HEK293T (cell line): ENCODE measurements around the gene DKK3.

Experiments
- FOXA1 ChIP-seq: fragments of 450-650 bp; IDR thresholded peaks from 2 replicates; pipeline ENCODE4 v1.6.1; 2016; ENCODE audit warnings: mild to moderate bottlenecking
- FOXM1 ChIP-seq: fragments of 450-650 bp; IDR thresholded peaks from 2 replicates; pipeline ENCODE4 v1.6.1; 2017; ENCODE audit warnings: mild to moderate bottlenecking, borderline replicate concordance
- SP1 ChIP-seq: fragments of 450-650 bp; IDR thresholded peaks from 2 replicates; pipeline ENCODE4 v1.6.1; 2017

- TF ChIP-seq SP1, result no peak
- TF ChIP-seq FOXA1, result no peak
- TF ChIP-seq FOXM1, result no peak
These were observed 5.4 kb upstream of the DKK3 start for GRCh38 chr11:12013781-12014180.
